ENCODE data around the gene ASCC1.

DNA sequence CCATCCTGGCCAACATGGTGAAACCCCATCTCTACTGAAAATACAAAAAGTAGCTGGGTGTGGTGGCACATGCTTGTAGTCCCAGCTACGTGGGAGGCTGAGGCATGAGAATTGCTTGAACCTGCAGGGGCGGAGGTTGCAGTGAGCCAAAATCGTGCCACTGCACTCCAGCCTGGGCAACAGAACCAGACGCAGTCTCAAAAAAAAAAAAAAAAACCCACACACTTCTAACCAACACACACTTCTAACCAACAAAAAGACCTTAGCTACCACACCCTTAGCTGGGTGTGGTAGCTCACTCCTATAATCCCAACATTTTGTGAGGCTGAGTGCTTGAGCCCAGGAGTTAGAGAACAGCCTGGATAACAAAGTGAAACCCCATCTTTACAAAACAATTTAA, 93.9 kb downstream of the ASCC1 start:
- no peak for TF ChIP-seq CTCF (IDR thresholded peaks at IDR 0.05)
- no peak for TF ChIP-seq EP300 (IDR thresholded peaks at IDR 0.05)

All from gastroesophageal sphincter (tissue), 3 donors.